HEK293 (cell line): ENCODE data around the gene IGIP.

Experiments
- GFI1B ChIP-seq: fragments of 450-650 bp; formaldehyde crosslinking; IDR thresholded peaks from 2 replicates; pipeline ENCODE4 v1.5.1; 2016; ENCODE audit warnings: missing biosample characterization, missing genetic modification characterization
- GLIS1 ChIP-seq: fragments of 450-650 bp; formaldehyde crosslinking; IDR thresholded peaks from 2 replicates; pipeline ENCODE4 v1.5.1; 2016; ENCODE audit warnings: missing biosample characterization, missing genetic modification characterization
- KLF1 ChIP-seq: fragments of 450-650 bp; formaldehyde crosslinking; IDR thresholded peaks from 2 replicates; pipeline ENCODE4 v1.5.1; 2016; ENCODE audit warnings: missing biosample characterization, missing genetic modification characterization
- KLF16 ChIP-seq: fragments of 450-650 bp; formaldehyde crosslinking; IDR thresholded peaks from 2 replicates; pipeline ENCODE4 v1.5.1; 2017; ENCODE audit warnings: missing biosample characterization, missing genetic modification characterization
- KLF7 ChIP-seq: fragments of 450-650 bp; formaldehyde crosslinking; IDR thresholded peaks from 2 replicates; pipeline ENCODE4 v1.5.1; 2016; ENCODE audit warnings: missing biosample characterization, missing genetic modification characterization, borderline replicate concordance
- PRDM1 ChIP-seq: fragments of 450-650 bp; formaldehyde crosslinking; IDR thresholded peaks from 2 replicates; pipeline ENCODE4; 2016; ENCODE audit warnings: missing biosample characterization, missing genetic modification characterization
- RBAK ChIP-seq: fragments of 450-650 bp; formaldehyde crosslinking; IDR thresholded peaks from 2 replicates; pipeline ENCODE4 v1.5.1; 2016; ENCODE audit warnings: missing biosample characterization, missing genetic modification characterization
- TRIM28 ChIP-seq: IDR thresholded peaks from 2 replicates; pipeline ENCODE4 v1.6.1; 2011; ENCODE audit warnings: low read length, control low read depth, borderline replicate concordance
- YY1 ChIP-seq: fragments of 450-650 bp; formaldehyde crosslinking; IDR thresholded peaks from 2 replicates; pipeline ENCODE4 v1.5.1; 2018; ENCODE audit warnings: missing biosample characterization, missing genetic modification characterization
- ZBTB1 ChIP-seq: fragments of 450-650 bp; formaldehyde crosslinking; IDR thresholded peaks from 2 replicates; pipeline ENCODE4 v1.5.1; 2016; ENCODE audit warnings: missing biosample characterization, missing genetic modification characterization
- ZBTB20 ChIP-seq: fragments of 450-650 bp; formaldehyde crosslinking; IDR thresholded peaks from 2 replicates; pipeline ENCODE4 v1.5.1; 2016; ENCODE audit warnings: missing biosample characterization, missing genetic modification characterization
- ZBTB21 ChIP-seq: fragments of 450-650 bp; formaldehyde crosslinking; IDR thresholded peaks from 2 replicates; pipeline ENCODE4 v1.5.1; 2017; ENCODE audit warnings: missing biosample characterization, missing genetic modification characterization
- ZBTB7A ChIP-seq: fragments of 450-650 bp; formaldehyde crosslinking; IDR thresholded peaks from 2 replicates; pipeline ENCODE4 v1.5.1; 2016; ENCODE audit warnings: low read depth, missing biosample characterization, missing genetic modification characterization
- ZNF112 ChIP-seq: fragments of 450-650 bp; formaldehyde crosslinking; IDR thresholded peaks from 2 replicates; pipeline ENCODE4 v1.5.0; 2017; ENCODE audit warnings: missing biosample characterization, missing genetic modification characterization
- ZNF2 ChIP-seq: fragments of 450-650 bp; formaldehyde crosslinking; IDR thresholded peaks from 2 replicates; pipeline ENCODE4 v1.5.1; 2016; ENCODE audit warnings: missing biosample characterization, missing genetic modification characterization
- ZNF248 ChIP-seq: fragments of 450-650 bp; formaldehyde crosslinking; IDR thresholded peaks from 2 replicates; pipeline ENCODE4 v1.5.1; 2017; ENCODE audit warnings: missing biosample characterization, missing genetic modification characterization
- ZNF324 ChIP-seq: fragments of 450-650 bp; formaldehyde crosslinking; IDR thresholded peaks from 2 replicates; pipeline ENCODE4 v1.5.1; 2016; ENCODE audit warnings: missing biosample characterization, missing genetic modification characterization
- ZNF391 ChIP-seq: fragments of 450-650 bp; formaldehyde crosslinking; IDR thresholded peaks from 2 replicates; pipeline ENCODE4 v1.5.1; 2016; ENCODE audit warnings: low read depth, missing biosample characterization, missing genetic modification characterization, borderline replicate concordance
- ZNF416 ChIP-seq: fragments of 450-650 bp; formaldehyde crosslinking; IDR thresholded peaks from 2 replicates; pipeline ENCODE4 v1.5.1; 2016; ENCODE audit warnings: missing biosample characterization, missing genetic modification characterization
- ZNF544 ChIP-seq: fragments of 450-650 bp; formaldehyde crosslinking; IDR thresholded peaks from 2 replicates; pipeline ENCODE4 v1.5.0; 2017; ENCODE audit warnings: missing biosample characterization, missing genetic modification characterization
- ZNF548 ChIP-seq: fragments of 450-650 bp; formaldehyde crosslinking; IDR thresholded peaks from 2 replicates; pipeline ENCODE4 v1.5.1; 2016; ENCODE audit warnings: missing biosample characterization, missing genetic modification characterization
- ZNF561 ChIP-seq: fragments of 450-650 bp; IDR thresholded peaks from 2 replicates; pipeline ENCODE4 v1.5.1; 2018; ENCODE audit warnings: missing biosample characterization, missing genetic modification characterization, borderline replicate concordance
- ZNF571 ChIP-seq: fragments of 450-650 bp; formaldehyde crosslinking; IDR thresholded peaks from 2 replicates; pipeline ENCODE4 v1.5.0; 2017; ENCODE audit warnings: missing biosample characterization, missing genetic modification characterization
- ZNF768 ChIP-seq: fragments of 450-650 bp; formaldehyde crosslinking; IDR thresholded peaks from 2 replicates; pipeline ENCODE4 v1.5.1; 2018; ENCODE audit warnings: missing biosample characterization, mild to moderate bottlenecking, missing genetic modification characterization
- TF ChIP-seq, protein P1 (sequence below): fragments of 450-650 bp; formaldehyde crosslinking; optimal IDR thresholded peaks from 2 replicates; pipeline ENCODE3; 2016; ENCODE audit warnings: missing biosample characterization, mild to moderate bottlenecking, missing genetic modification characterization
- TF ChIP-seq, protein P2 (sequence below): fragments of 450-650 bp; formaldehyde crosslinking; IDR thresholded peaks from 2 replicates; pipeline ENCODE4 v1.5.1; 2016; ENCODE audit warnings: missing biosample characterization, missing genetic modification characterization
- TF ChIP-seq, protein P3 (sequence below): fragments of 450-650 bp; formaldehyde crosslinking; IDR thresholded peaks from 2 replicates; pipeline ENCODE4 v1.5.1; 2017; ENCODE audit warnings: missing biosample characterization, missing genetic modification characterization
- TF ChIP-seq, protein P4 (sequence below): fragments of 450-650 bp; formaldehyde crosslinking; IDR thresholded peaks from 2 replicates; pipeline ENCODE4; 2016; ENCODE audit warnings: missing biosample characterization, missing genetic modification characterization
- TF ChIP-seq, protein P5 (sequence below): fragments of 450-650 bp; formaldehyde crosslinking; IDR thresholded peaks from 2 replicates; pipeline ENCODE4 v1.5.1; 2016; ENCODE audit warnings: missing biosample characterization, missing genetic modification characterization
- TF ChIP-seq, protein P6 (sequence below): fragments of 450-650 bp; formaldehyde crosslinking; IDR thresholded peaks from 2 replicates; pipeline ENCODE4 v1.5.1; 2016; ENCODE audit warnings: missing biosample characterization, missing genetic modification characterization

Gene IGIP

DNA sequence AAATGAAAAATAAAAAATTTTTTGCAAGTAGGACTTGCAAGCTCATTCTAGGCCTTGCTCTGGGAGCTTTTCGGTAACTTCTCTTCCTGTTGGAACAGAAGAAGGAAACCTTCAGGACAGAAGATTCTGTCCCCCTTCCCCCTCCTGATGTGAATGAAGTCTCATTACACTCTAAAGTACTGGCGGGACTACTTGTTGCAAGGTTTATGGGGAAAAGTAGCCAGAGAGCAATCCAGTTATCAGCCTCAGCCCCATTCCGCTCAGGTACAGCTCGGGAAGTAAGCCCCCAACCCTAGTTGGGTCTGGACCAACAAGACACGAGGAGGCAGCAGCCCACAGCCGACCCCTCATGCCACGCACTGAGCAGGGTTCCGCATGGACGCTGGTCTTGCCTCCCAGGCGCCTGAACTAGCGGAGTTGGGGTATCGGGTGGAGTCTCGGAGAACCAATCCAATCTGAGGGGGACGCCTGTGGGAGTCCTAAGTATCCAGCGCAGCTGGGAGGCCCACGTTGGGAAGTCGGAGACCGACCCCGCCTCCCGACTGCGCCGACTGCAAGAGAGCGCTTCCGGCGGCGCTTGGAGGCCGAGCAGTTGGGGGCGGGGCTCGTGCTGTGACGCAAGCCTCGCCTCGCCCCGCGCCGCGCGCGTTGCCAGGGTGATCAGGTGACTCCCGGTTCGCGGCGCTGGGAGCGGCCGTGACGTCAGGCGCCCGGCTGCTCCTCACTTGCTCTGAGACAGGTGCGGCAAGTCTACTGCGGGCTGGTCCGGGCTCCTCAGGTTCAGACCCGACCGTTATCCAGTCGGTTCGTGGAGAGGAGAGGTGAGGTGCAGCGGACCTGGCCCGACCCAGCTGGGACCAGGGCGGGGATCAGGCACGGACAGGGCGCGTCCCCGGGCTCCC is 49.0 kb downstream of the IGIP start, which contains the start of gene CYSTM1 (continued):
- TF ChIP-seq GLIS1 (tag by site-specific recombination) (peak; percentile 57), ZNF544 (tag by site-specific recombination) (no peak), ZNF324 (tag by site-specific recombination) (no peak; the same call in 1 of the 2 replicates), KLF7 (tag by site-specific recombination) (peak; percentile 48; the same call in 1 of the 2 replicates), ZNF391 (tag by site-specific recombination) (no peak), YY1 (tag by site-specific recombination) (no peak), ZNF112 (tag by site-specific recombination) (no peak), ZNF548 (no peak), PRDM1 (tag by site-specific recombination) (no peak), ZBTB20 (tag by site-specific recombination) (no peak), ZNF768 (tag by site-specific recombination) (no peak), ZBTB1 (tag by site-specific recombination) (no peak), ZBTB21 (tag by site-specific recombination) (peak; percentile 97), TRIM28 (peak; percentile 14; the same call in 1 of the 2 replicates), RBAK (tag by site-specific recombination) (no peak), ZNF416 (tag by site-specific recombination) (no peak), ZBTB7A (tag by site-specific recombination) (no peak), ZNF248 (tag by site-specific recombination) (no peak), KLF1 (tag by site-specific recombination) (peak; percentile 39), KLF16 (peak; percentile 85), ZNF571 (tag by site-specific recombination) (no peak), GFI1B (no peak), ZNF2 (tag by site-specific recombination) (peak; percentile 50), ZNF561 (peak; percentile 15; the same call in 1 of the 2 replicates)
- TF ChIP-seq, protein P1, sequence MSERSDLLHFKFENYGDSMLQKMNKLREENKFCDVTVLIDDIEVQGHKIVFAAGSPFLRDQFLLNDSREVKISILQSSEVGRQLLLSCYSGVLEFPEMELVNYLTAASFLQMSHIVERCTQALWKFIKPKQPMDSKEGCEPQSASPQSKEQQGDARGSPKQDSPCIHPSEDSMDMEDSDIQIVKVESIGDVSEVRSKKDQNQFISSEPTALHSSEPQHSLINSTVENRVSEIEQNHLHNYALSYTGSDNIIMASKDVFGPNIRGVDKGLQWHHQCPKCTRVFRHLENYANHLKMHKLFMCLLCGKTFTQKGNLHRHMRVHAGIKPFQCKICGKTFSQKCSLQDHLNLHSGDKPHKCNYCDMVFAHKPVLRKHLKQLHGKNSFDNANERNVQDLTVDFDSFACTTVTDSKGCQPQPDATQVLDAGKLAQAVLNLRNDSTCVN (tag by site-specific recombination) = no peak
- TF ChIP-seq, protein P2, sequence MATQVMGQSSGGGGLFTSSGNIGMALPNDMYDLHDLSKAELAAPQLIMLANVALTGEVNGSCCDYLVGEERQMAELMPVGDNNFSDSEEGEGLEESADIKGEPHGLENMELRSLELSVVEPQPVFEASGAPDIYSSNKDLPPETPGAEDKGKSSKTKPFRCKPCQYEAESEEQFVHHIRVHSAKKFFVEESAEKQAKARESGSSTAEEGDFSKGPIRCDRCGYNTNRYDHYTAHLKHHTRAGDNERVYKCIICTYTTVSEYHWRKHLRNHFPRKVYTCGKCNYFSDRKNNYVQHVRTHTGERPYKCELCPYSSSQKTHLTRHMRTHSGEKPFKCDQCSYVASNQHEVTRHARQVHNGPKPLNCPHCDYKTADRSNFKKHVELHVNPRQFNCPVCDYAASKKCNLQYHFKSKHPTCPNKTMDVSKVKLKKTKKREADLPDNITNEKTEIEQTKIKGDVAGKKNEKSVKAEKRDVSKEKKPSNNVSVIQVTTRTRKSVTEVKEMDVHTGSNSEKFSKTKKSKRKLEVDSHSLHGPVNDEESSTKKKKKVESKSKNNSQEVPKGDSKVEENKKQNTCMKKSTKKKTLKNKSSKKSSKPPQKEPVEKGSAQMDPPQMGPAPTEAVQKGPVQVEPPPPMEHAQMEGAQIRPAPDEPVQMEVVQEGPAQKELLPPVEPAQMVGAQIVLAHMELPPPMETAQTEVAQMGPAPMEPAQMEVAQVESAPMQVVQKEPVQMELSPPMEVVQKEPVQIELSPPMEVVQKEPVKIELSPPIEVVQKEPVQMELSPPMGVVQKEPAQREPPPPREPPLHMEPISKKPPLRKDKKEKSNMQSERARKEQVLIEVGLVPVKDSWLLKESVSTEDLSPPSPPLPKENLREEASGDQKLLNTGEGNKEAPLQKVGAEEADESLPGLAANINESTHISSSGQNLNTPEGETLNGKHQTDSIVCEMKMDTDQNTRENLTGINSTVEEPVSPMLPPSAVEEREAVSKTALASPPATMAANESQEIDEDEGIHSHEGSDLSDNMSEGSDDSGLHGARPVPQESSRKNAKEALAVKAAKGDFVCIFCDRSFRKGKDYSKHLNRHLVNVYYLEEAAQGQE = no peak
- TF ChIP-seq, protein P3, sequence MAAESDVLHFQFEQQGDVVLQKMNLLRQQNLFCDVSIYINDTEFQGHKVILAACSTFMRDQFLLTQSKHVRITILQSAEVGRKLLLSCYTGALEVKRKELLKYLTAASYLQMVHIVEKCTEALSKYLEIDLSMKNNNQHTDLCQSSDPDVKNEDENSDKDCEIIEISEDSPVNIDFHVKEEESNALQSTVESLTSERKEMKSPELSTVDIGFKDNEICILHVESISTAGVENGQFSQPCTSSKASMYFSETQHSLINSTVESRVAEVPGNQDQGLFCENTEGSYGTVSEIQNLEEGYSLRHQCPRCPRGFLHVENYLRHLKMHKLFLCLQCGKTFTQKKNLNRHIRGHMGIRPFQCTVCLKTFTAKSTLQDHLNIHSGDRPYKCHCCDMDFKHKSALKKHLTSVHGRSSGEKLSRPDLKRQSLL (tag by site-specific recombination) = no peak
- TF ChIP-seq, protein P4, sequence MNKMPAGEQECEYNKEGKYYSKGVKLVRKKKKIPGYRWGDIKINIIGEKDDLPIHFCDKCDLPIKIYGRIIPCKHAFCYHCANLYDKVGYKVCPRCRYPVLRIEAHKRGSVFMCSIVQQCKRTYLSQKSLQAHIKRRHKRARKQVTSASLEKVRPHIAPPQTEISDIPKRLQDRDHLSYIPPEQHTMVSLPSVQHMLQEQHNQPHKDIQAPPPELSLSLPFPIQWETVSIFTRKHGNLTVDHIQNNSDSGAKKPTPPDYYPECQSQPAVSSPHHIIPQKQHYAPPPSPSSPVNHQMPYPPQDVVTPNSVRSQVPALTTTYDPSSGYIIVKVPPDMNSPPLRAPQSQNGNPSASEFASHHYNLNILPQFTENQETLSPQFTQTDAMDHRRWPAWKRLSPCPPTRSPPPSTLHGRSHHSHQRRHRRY = no peak
- TF ChIP-seq, protein P5, sequence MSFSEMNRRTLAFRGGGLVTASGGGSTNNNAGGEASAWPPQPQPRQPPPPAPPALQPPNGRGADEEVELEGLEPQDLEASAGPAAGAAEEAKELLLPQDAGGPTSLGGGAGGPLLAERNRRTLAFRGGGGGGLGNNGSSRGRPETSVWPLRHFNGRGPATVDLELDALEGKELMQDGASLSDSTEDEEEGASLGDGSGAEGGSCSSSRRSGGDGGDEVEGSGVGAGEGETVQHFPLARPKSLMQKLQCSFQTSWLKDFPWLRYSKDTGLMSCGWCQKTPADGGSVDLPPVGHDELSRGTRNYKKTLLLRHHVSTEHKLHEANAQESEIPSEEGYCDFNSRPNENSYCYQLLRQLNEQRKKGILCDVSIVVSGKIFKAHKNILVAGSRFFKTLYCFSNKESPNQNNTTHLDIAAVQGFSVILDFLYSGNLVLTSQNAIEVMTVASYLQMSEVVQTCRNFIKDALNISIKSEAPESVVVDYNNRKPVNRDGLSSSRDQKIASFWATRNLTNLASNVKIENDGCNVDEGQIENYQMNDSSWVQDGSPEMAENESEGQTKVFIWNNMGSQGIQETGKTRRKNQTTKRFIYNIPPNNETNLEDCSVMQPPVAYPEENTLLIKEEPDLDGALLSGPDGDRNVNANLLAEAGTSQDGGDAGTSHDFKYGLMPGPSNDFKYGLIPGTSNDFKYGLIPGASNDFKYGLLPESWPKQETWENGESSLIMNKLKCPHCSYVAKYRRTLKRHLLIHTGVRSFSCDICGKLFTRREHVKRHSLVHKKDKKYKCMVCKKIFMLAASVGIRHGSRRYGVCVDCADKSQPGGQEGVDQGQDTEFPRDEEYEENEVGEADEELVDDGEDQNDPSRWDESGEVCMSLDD (tag by site-specific recombination) = peak; percentile 90
- TF ChIP-seq, protein P6, sequence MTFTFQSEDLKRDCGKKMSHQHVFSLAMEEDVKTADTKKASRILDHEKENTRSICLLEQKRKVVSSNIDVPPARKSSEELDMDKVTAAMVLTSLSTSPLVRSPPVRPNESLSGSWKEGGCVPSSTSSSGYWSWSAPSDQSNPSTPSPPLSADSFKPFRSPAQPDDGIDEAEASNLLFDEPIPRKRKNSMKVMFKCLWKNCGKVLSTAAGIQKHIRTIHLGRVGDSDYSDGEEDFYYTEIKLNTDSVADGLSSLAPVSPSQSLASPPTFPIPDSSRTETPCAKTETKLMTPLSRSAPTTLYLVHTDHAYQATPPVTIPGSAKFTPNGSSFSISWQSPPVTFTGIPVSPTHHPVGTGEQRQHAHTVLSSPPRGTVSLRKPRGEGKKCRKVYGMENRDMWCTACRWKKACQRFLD (tag by site-specific recombination) = no peak
